Measurements from ENCODE around the gene ACTN1.

DNA sequence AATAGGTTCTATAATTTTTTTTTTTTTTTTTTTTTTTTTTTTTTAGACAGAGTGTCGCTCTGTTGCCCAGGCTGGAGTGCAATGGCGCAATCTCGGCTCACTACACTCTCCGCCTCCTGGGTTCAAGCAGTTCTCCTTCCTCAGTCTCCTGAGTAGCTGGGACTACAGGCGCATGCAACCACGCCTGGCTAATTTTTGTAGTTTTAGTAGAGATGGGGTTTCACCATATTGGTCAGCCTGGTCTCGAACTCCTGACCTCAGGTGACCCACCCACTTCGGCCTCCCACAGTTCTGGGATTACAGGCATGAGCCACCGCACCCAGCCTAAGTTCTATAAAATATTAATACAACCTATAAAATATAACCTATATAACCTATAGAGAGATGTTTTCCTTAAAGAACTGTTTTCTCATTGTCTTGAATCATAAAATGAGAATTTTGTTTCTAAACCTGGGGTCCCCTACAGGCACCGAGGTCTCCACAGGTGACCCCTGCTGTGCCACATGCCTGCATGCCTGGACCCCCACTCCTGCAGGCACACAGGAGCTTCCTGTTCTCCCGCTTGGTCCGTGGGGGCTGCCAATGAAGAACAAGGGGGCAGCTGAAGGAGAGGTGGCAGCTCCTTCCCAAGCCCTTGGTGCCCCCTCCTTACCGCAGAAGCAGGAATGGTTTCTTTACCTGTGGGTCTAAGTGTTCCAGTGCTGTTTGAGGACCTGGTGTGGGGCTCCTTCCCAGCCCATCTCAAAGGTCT is 115.3 kb downstream of the ACTN1 start:
- TF ChIP-seq, protein P1, sequence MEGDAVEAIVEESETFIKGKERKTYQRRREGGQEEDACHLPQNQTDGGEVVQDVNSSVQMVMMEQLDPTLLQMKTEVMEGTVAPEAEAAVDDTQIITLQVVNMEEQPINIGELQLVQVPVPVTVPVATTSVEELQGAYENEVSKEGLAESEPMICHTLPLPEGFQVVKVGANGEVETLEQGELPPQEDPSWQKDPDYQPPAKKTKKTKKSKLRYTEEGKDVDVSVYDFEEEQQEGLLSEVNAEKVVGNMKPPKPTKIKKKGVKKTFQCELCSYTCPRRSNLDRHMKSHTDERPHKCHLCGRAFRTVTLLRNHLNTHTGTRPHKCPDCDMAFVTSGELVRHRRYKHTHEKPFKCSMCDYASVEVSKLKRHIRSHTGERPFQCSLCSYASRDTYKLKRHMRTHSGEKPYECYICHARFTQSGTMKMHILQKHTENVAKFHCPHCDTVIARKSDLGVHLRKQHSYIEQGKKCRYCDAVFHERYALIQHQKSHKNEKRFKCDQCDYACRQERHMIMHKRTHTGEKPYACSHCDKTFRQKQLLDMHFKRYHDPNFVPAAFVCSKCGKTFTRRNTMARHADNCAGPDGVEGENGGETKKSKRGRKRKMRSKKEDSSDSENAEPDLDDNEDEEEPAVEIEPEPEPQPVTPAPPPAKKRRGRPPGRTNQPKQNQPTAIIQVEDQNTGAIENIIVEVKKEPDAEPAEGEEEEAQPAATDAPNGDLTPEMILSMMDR (IDR thresholded peaks at IDR 0.05 in 4 of 5, conservative IDR thresholded peaks at IDR 0.05 in 1 of 5): no peak
- no peak for TF ChIP-seq POLR2A (IDR thresholded peaks at IDR 0.05)
